Ishikawa (cell line): Measurements from ENCODE around the gene ESPL1.

Experiments
- CREB1 ChIP-seq: IDR thresholded peaks from 2 replicates; pipeline ENCODE4 v1.6.1; 2012; ENCODE audit warnings: low read depth
- EGR1 ChIP-seq: IDR thresholded peaks from 2 replicates; pipeline ENCODE4 v1.6.1; 2012
- FOXM1 ChIP-seq: IDR thresholded peaks from 2 replicates; pipeline ENCODE4 v1.6.1; 2012; ENCODE audit warnings: low read depth, borderline replicate concordance
- MAX ChIP-seq: IDR thresholded peaks from 2 replicates; pipeline ENCODE4 v1.6.1; 2012
- RAD21 ChIP-seq: IDR thresholded peaks from 2 replicates; pipeline ENCODE4 v1.6.1; 2012; ENCODE audit warnings: low read depth
- REST ChIP-seq: IDR thresholded peaks from 2 replicates; pipeline ENCODE4 v1.6.1; 2012; ENCODE audit warnings: low read depth, mild to moderate bottlenecking
- TAF1 ChIP-seq: IDR thresholded peaks from 2 replicates; pipeline ENCODE4 v1.6.1; 2012; ENCODE audit warnings: low read depth, mild to moderate bottlenecking
- USF1 ChIP-seq: IDR thresholded peaks from 2 replicates; pipeline ENCODE4 v1.6.1; 2012
- YY1 ChIP-seq: IDR thresholded peaks from 2 replicates; pipeline ENCODE4 v1.6.1; 2012; ENCODE audit warnings: low read depth

GRCh38 chr12:53300187-53300586 is 32.1 kb downstream of the ESPL1 start:
- TF ChIP-seq USF1 (no peak), TAF1 (no peak), YY1 (no peak), RAD21 (no peak), CREB1 (no peak), REST (no peak), FOXM1 (no peak), EGR1 (no peak), MAX (no peak)
